Mammary epithelial cell (primary cell): Measurements from ENCODE around the gene NFKB2.

Experiments
- EZH2 ChIP-seq: IDR thresholded peaks from 2 replicates; pipeline ENCODE4 v1.6.1; 2012; ENCODE audit warnings: low read length, inconsistent platforms, borderline replicate concordance
- TF ChIP-seq, protein P1 (sequence below), 2 donors: IDR thresholded peaks in 1 of 2; conservative IDR thresholded peaks in 1 of 2; 2 replicates each; pipeline ENCODE4 v1.5.1; 2011 to 2012; ENCODE audit warnings: inconsistent platforms in 2 of 2, low read length in 2 of 2, mild to moderate bottlenecking in 2 of 2, control low read depth in 1 of 2, low read depth in 1 of 2; ENCODE audit not compliant: insufficient read depth in 1 of 2; ENCODE audit errors: extremely low read depth in 1 of 2

DNA sequence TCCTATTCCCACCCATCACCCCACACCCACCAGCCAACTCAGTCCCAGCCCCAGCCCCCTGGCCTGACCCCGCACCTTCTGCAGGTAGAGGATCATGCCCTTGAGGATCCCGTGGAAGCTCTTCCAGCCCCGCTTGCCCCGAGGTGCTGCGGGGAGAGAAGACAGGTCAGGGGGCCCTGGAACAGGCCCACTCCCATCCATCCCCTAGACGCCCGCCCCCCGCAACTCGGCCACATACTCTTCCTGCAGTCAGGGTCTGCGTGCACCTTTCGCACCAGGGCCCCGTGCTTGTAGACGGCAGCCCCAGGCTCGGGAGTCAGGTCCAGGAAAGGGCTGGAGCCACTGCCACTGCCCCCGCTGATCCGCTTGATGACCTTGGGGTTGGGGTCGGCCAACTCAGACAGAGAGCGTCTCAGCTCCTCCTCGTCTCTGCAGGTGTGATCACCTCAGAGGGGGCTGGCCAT is 9.6 kb downstream of the NFKB2 start:
- TF ChIP-seq, protein P1, sequence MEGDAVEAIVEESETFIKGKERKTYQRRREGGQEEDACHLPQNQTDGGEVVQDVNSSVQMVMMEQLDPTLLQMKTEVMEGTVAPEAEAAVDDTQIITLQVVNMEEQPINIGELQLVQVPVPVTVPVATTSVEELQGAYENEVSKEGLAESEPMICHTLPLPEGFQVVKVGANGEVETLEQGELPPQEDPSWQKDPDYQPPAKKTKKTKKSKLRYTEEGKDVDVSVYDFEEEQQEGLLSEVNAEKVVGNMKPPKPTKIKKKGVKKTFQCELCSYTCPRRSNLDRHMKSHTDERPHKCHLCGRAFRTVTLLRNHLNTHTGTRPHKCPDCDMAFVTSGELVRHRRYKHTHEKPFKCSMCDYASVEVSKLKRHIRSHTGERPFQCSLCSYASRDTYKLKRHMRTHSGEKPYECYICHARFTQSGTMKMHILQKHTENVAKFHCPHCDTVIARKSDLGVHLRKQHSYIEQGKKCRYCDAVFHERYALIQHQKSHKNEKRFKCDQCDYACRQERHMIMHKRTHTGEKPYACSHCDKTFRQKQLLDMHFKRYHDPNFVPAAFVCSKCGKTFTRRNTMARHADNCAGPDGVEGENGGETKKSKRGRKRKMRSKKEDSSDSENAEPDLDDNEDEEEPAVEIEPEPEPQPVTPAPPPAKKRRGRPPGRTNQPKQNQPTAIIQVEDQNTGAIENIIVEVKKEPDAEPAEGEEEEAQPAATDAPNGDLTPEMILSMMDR (conservative IDR thresholded peaks at IDR 0.05 in 1 of 2, IDR thresholded peaks at IDR 0.05 in 1 of 2; ENCODE audit: extremely low read depth in 1 of 2, insufficient read depth in 1 of 2, low read depth in 1 of 2, low read length in 2 of 2): no peak
- TF ChIP-seq EZH2: no peak
